COLO829 (cell line): ENCODE data around the gene OGDHL.
"Not testable (repeated sequence)": the region's sequence is repeated elsewhere in the genome, so short reads cannot be mapped to it uniquely, and the experiment has no call there.

Experiments
- DNase-seq: peaks from one replicate; pipeline ENCODE4 v3.0.0; 2012; ENCODE audit warnings: low spot score

Gene OGDHL

GRCh38 chr10:49761789-49762565 lies at the start of gene OGDHL:
OGDHL (minus strand) TSS chr10:49762323; CDS start chr10:49758592, 3,731 bp downstream.
- peak; percentile 12 for DNase-seq

GRCh38 chr10:49803988-49804387 lies 41.9 kb upstream of the OGDHL start:
- DNase-seq: no peak

- no peak for DNase-seq
Observed at GRCh38 chr10:49798275-49798674, 36.2 kb upstream of the OGDHL start.

- DNase-seq: no peak
Observed at GRCh38 chr10:49791100-49791499, 29.0 kb upstream of the OGDHL start.

GRCh38 chr10:49784681-49785080 lies 22.6 kb upstream of the OGDHL start:
- DNase-seq: no peak

GRCh38 chr10:49783645-49784044 lies 21.5 kb upstream of the OGDHL start:
- DNase-seq: no peak

GRCh38 chr10:49781247-49781646 lies 19.1 kb upstream of the OGDHL start:
- DNase-seq: no peak

- DNase-seq: no peak
Observed at GRCh38 chr10:49778197-49778596, 16.1 kb upstream of the OGDHL start.

GRCh38 chr10:49776851-49777250 lies 14.7 kb upstream of the OGDHL start:
- no peak for DNase-seq

GRCh38 chr10:49775014-49775413 lies 12.9 kb upstream of the OGDHL start:
- DNase-seq: no peak

- not testable (repeated sequence) for DNase-seq
Observed at GRCh38 chr10:49772944-49773343, 10.8 kb upstream of the OGDHL start.

GRCh38 chr10:49771046-49771445 lies 8.9 kb upstream of the OGDHL start:
- DNase-seq: not testable (repeated sequence)

GRCh38 chr10:49769692-49770091 lies 7.6 kb upstream of the OGDHL start:
- DNase-seq: no peak

- DNase-seq: no peak
Observed at GRCh38 chr10:49768731-49769130, 6.6 kb upstream of the OGDHL start.

- no peak for DNase-seq
Observed at GRCh38 chr10:49768329-49768728, 6.2 kb upstream of the OGDHL start.

GRCh38 chr10:49767752-49768151 lies 5.6 kb upstream of the OGDHL start:
- no peak for DNase-seq

- no peak for DNase-seq
Observed at GRCh38 chr10:49766484-49766883, 4.4 kb upstream of the OGDHL start.

- DNase-seq: no peak
Observed at GRCh38 chr10:49762566-49762877, 399 bp upstream of the OGDHL start.

- no peak for DNase-seq
Observed at GRCh38 chr10:49761201-49761788, 828 bp downstream of the OGDHL start.

- DNase-seq: no peak
Observed at GRCh38 chr10:49760789-49761188, 1.3 kb downstream of the OGDHL start.

GRCh38 chr10:49759787-49760551 lies 2.2 kb downstream of the OGDHL start:
- DNase-seq: no peak

GRCh38 chr10:49758249-49758930 lies 3.7 kb downstream of the OGDHL start:
- no peak for DNase-seq

- no peak for DNase-seq
Observed at GRCh38 chr10:49756641-49757040, 5.5 kb downstream of the OGDHL start.
